PC-3 (cell line): Measurements from ENCODE around the gene TSGA10. TPM values are rescaled to one million over a fixed set of nuclear protein-coding genes. Genes with fewer than 3 reads are reported as not detected.

Source experiments
- ATAC-seq: fragments of 200-7000 bp; cut with Tn5 transposase; 2 replicates; pipeline ENCODE4 v1.9.1; 2020; ENCODE audit warnings: mild to moderate bottlenecking, moderate library complexity
- BruUV-seq: library from RNA; stranded (reverse); fragments of 400-500 nt; replicated peaks from 2 replicates; lab custom pipeline; 2021; lab: Mats Ljungman, UMichigan
- CTCF ChIA-PET: fragments of 300-600 bp; sonication (Branson Sonifier 250); formaldehyde crosslinking; loops from one replicate; lab custom pipeline; 2022; ENCODE audit warnings: antibody characterized with exemption; lab: Charles Lee
- POLR2A ChIA-PET: fragments of 300-600 bp; sonication (Branson Sonifier 250); formaldehyde crosslinking; loops from one replicate; lab custom pipeline; 2022; ENCODE audit warnings: antibody characterized with exemption; ENCODE audit not compliant: unreplicated experiment; lab: Charles Lee
- DNase-seq: peaks from one replicate; pipeline ENCODE4 v3.0.0-alpha.2; 2015
- H2AFZ ChIP-seq: fragments of 300-600 bp; sonication (generic); 2 replicates; pipeline ENCODE4 v1.6.0; 2016; ENCODE audit warnings: antibody characterized with exemption, low read length
- H3F3A ChIP-seq: fragments of 300-600 bp; sonication (generic); one replicate; pipeline ENCODE4 v1.6.0; 2017; ENCODE audit warnings: antibody characterized with exemption, low read length, control low read depth, mild to moderate bottlenecking; ENCODE audit not compliant: unreplicated experiment
- H3K27ac ChIP-seq: fragments of 300-600 bp; sonication (generic); 2 replicates; pipeline ENCODE4 v1.5.1; 2016; ENCODE audit warnings: mild to moderate bottlenecking, low read length
- H3K27me3 ChIP-seq: fragments of 300-600 bp; sonication (generic); 2 replicates; pipeline ENCODE4 v1.6.1; 2016; ENCODE audit warnings: low read length, mixed read lengths
- H3K36me3 ChIP-seq: fragments of 300-600 bp; sonication (generic); 2 replicates; pipeline ENCODE4 v1.6.1; 2016; ENCODE audit warnings: low read depth, mixed run types, low read length, mixed read lengths
- H3K4me1 ChIP-seq: fragments of 300-600 bp; sonication (generic); 2 replicates; pipeline ENCODE4 v1.5.1; 2016; ENCODE audit warnings: low read length; ENCODE audit not compliant: insufficient read depth
- H3K4me2 ChIP-seq: fragments of 300-600 bp; sonication (generic); 2 replicates; pipeline ENCODE4 v1.6.0; 2016; ENCODE audit warnings: low read length
- H3K4me3 ChIP-seq: fragments of 300-600 bp; sonication (generic); 2 replicates; pipeline ENCODE4 v1.5.1; 2016; ENCODE audit warnings: mild to moderate bottlenecking, low read length, mixed read lengths
- H3K79me2 ChIP-seq: fragments of 300-600 bp; sonication (generic); 2 replicates; pipeline ENCODE4 v1.6.1; 2017; ENCODE audit warnings: low read length, mixed read lengths
- H3K9ac ChIP-seq: fragments of 300-600 bp; sonication (generic); 2 replicates; pipeline ENCODE4 v1.6.0; 2016; ENCODE audit warnings: mild to moderate bottlenecking, low read length
- H3K9me2 ChIP-seq: fragments of 300-600 bp; sonication (generic); replicated peaks from 2 replicates; pipeline ENCODE4 v1.6.1; 2016; ENCODE audit warnings: mixed run types, low read length, mixed read lengths
- H3K9me3 ChIP-seq: fragments of 300-600 bp; sonication (generic); 2 replicates; pipeline ENCODE4 v1.6.1; 2016; ENCODE audit warnings: low read length, mixed read lengths
- H4K20me1 ChIP-seq: fragments of 300-600 bp; sonication (generic); 2 replicates; pipeline ENCODE4 v1.6.1; 2016; ENCODE audit warnings: low read length, mixed read lengths
- CTCF ChIP-seq: fragments of 300-600 bp; sonication (generic); conservative IDR thresholded peaks from 2 replicates; pipeline ENCODE4 v1.5.1; 2017; ENCODE audit warnings: antibody characterized with exemption, low read depth, mild to moderate bottlenecking, low read length
- EZH2 ChIP-seq: fragments of 300-600 bp; sonication (generic); IDR thresholded peaks from one replicate; pipeline ENCODE4 v1.6.1; 2017; ENCODE audit warnings: antibody characterized with exemption, mild to moderate bottlenecking, low read length; ENCODE audit not compliant: unreplicated experiment
- EZH2phosphoT487 ChIP-seq: fragments of 300-600 bp; sonication (generic); IDR thresholded peaks from 2 replicates; pipeline ENCODE4 v1.6.1; 2018; ENCODE audit warnings: mild to moderate bottlenecking, antibody characterized with exemption, low read length, borderline replicate concordance
- intact Hi-C: fragments of 100-400 bp; cut with micrococcal nuclease; formaldehyde crosslinking; loops from 2 replicates; pipeline ENCODE4 v1.9.0; 2023
- total RNA-seq: library from RNA; depleted of rRNA; stranded (reverse); fragments of >200 nt; gene quantifications from 2 replicates; pipeline ENCODE4 v1.2.3, GENCODE V29; 2014

TSGA10 gene
- total RNA-seq, 1 experiment from 2014 or later: 8.9 TPM

GRCh38 chr2:98952966-98953365, 201.8 kb downstream of the TSGA10 start:
- POLR2A ChIA-PET: no interaction called here
- no TSS peak for BruUV-seq
- H3K9me3 ChIP-seq: no peaks in the 10 kb centered on the region

GRCh38 chr2:98948956-98949739, 205.6 kb downstream of the TSGA10 start:
- ATAC-seq (no peak), DNase-seq (no peak)
- no TSS peak for BruUV-seq
- Histone ChIP-seq H3K79me2 (no peaks in the 10 kb centered on the region), H3K36me3 (no peaks in the 10 kb centered on the region), H2AFZ (no peak overlapping the region), H3K27ac (no peak overlapping the region), H3K9me2 (no peaks in the 10 kb centered on the region), H3K4me2 (no peak overlapping the region), H3K4me3 (no peak overlapping the region), H3K27me3 (peaks cover 9% of the 10 kb centered on the region), H4K20me1 (no peaks in the 10 kb centered on the region), H3K4me1 (no peaks in the 10 kb centered on the region), H3F3A (no peaks in the 10 kb centered on the region), H3K9me3 (no peaks in the 10 kb centered on the region), H3K9ac (no peak overlapping the region)
- intact Hi-C loops: no loop called here
- POLR2A ChIA-PET: no interaction called here
- TF ChIP-seq CTCF (no peak), EZH2 (no peak), EZH2phosphoT487 (no peak)
- CTCF ChIA-PET: no interaction called here

More at GRCh38 chr2:98952966-98953365, 201.8 kb downstream of the TSGA10 start:
- ATAC-seq: no peak
- H3K9ac ChIP-seq: no peak overlapping the region
- H3K79me2 ChIP-seq: no peaks in the 10 kb centered on the region
- CTCF ChIA-PET: no interaction called here
- no peaks in the 10 kb centered on the region for H3K9me2 ChIP-seq
- H3F3A ChIP-seq: no peaks in the 10 kb centered on the region
- H3K36me3 ChIP-seq: no peaks in the 10 kb centered on the region
- peaks cover 24% of the 10 kb centered on the region for H3K27me3 ChIP-seq
- intact Hi-C loops: no loop called here
- peak; percentile 27 for DNase-seq
- H3K27ac ChIP-seq: no peak overlapping the region
- no peaks in the 10 kb centered on the region for H4K20me1 ChIP-seq
- H3K4me1 ChIP-seq: no peaks in the 10 kb centered on the region
- no peak overlapping the region for H3K4me2 ChIP-seq
- H2AFZ ChIP-seq: no peak overlapping the region
- TF ChIP-seq EZH2phosphoT487 (no peak), EZH2 (no peak), CTCF (no peak)
- no peak overlapping the region for H3K4me3 ChIP-seq

- Histone ChIP-seq H4K20me1 (no peaks in the 10 kb centered on the region), H3K4me3 (no peak overlapping the region), H3K79me2 (no peaks in the 10 kb centered on the region), H3K9me2 (no peaks in the 10 kb centered on the region), H3K27ac (no peak overlapping the region), H3K36me3 (no peaks in the 10 kb centered on the region), H3F3A (no peaks in the 10 kb centered on the region), H3K4me1 (no peaks in the 10 kb centered on the region), H3K27me3 (peaks cover 9% of the 10 kb centered on the region), H3K9ac (no peak overlapping the region), H2AFZ (no peak overlapping the region), H3K4me2 (no peak overlapping the region), H3K9me3 (no peaks in the 10 kb centered on the region)
- ChIA-PET CTCF (no interaction called here), POLR2A (no interaction called here)
- intact Hi-C loops: no loop called here
- DNase-seq (no peak), ATAC-seq (no peak)
- no TSS peak for BruUV-seq
- TF ChIP-seq EZH2 (no peak), CTCF (no peak), EZH2phosphoT487 (no peak)
Observed at GRCh38 chr2:98947554-98947953, 207.2 kb downstream of the TSGA10 start.
